Activated CD8-positive, alpha-beta memory T cell treated with anti-CD3 and anti-CD28 coated beads, Interleukin-2, amount 50 U/mL, for 4 hours (primary cell): ENCODE measurements around the gene CCDC152.
"Not testable (repeated sequence)": the region's sequence is repeated elsewhere in the genome, so short reads cannot be mapped to it uniquely, and the experiment has no call there.

Experiments
- DNase-seq: peaks from one replicate; pipeline ENCODE4 v3.0.0-alpha.2; 2020

The CCDC152 gene

GRCh38 chr5:42816546-42816945, 59.9 kb downstream of the CCDC152 start:
- DNase-seq, result not testable (repeated sequence)

GRCh38 chr5:42819745-42820144, 63.1 kb downstream of the CCDC152 start:
- no peak for DNase-seq

- DNase-seq, result no peak
Observed at GRCh38 chr5:42822548-42822947, 65.9 kb downstream of the CCDC152 start.

- DNase-seq, result no peak
Observed at GRCh38 chr5:42824347-42824976, 67.8 kb downstream of the CCDC152 start.

GRCh38 chr5:42825422-42826148, 69.0 kb downstream of the CCDC152 start:
- DNase-seq, result no peak

GRCh38 chr5:42826757-42827515, 70.3 kb downstream of the CCDC152 start:
- no peak for DNase-seq

DNA sequence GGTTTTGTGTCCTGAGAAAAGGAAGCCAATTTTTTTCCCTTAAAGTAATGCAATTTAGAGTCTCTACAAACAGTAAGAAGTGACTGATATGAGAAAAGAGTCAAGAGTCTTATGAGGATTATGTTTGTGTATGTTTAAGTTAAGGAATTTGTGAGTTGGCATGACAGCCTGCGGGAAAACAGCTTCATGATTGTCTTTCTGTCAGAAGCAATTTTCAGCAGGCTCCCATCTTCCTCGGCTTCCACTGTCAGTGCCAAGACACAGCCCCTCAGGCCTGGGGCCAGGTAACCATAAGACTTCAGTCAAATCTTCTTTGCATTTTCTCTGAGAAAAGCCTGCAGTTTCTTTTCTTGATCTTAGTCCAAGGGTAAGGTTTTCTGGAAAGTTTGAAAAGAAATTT, 72.1 kb downstream of the CCDC152 start:
- DNase-seq, result no peak

DNA sequence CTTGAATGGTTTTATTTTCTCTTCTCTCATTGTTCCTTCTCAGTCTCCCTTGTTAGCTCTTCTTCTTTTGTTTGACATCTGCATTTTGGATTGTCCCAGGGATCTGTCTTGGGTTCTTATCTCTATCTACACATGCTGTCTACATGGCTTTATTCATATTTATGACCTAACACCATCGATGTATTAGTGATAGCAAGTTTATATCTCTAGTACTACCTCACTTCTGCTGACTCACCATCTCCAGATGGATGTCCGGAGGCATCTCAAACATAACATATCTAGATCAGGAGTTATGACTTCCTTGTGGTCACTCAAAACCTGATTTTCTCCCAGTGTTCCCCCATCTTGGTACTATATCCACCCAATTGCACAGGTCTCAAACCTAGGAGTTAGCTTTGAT, 74.3 kb downstream of the CCDC152 start:
- DNase-seq, result no peak

- DNase-seq, result no peak
Observed at GRCh38 chr5:42832060-42832459, 75.4 kb downstream of the CCDC152 start.

GRCh38 chr5:42836070-42836769, 79.6 kb downstream of the CCDC152 start:
- no peak for DNase-seq

DNA sequence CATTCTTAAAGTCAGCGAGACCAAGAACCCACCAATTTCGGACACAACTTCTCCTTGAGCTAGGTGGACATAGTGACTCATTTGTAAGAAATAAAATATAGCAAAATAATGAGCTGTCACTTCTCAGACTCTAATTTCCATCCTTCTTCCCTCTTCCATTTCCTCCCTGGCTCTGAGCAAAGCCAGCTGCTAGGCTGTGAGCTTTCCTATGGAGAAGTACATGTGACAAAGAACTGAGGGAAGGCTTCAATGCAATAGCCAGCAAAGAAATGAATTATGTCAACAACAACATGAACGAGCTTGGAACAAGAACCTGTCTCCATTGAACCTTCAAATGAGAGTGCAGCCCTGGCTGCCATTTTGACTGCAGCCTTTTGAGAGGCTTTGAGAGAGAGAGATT, 81.0 kb downstream of the CCDC152 start:
- no peak for DNase-seq

DNA sequence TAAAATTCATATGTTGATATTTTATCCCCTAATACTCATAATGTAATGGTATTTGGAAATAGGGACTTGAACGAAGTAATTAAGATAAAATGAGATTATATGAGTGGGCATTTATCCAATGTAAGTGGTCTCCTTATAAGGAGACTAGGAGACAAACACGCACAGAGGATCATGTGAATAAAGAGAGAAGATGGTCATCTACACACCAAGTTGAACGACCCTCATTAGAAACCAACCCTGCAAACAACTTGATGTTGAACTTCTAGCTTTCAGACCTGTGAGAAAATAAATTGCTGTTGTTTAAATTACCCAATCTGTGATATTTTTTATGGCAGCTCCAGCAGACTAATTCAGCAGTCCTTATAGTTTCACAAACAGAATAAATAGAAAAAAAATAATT, 82.6 kb downstream of the CCDC152 start:
- DNase-seq, result no peak

DNA sequence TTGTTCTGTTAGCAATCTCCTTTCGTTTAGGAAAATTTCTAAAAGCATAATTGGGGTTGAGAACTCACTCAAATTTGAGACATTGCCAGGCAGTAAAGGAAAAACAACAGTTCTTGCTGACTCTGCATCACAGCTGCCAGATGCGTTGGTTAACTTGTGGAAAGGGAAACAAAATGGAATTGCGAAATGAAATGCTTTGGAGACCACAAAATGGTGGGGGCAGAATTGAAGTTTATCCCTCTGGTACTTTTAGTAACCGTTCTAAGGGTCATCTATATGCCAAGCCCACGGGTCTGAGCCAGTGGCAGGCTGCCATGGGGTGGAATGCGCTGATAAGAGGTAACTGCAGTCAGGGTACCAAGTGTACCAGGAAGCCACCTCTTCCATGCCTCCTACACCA, 83.7 kb downstream of the CCDC152 start:
- DNase-seq, result no peak

- no peak for DNase-seq
Observed at GRCh38 chr5:42840842-42841567, 84.4 kb downstream of the CCDC152 start.

- no peak for DNase-seq
Observed at GRCh38 chr5:42842921-42843641, 86.5 kb downstream of the CCDC152 start.

DNA sequence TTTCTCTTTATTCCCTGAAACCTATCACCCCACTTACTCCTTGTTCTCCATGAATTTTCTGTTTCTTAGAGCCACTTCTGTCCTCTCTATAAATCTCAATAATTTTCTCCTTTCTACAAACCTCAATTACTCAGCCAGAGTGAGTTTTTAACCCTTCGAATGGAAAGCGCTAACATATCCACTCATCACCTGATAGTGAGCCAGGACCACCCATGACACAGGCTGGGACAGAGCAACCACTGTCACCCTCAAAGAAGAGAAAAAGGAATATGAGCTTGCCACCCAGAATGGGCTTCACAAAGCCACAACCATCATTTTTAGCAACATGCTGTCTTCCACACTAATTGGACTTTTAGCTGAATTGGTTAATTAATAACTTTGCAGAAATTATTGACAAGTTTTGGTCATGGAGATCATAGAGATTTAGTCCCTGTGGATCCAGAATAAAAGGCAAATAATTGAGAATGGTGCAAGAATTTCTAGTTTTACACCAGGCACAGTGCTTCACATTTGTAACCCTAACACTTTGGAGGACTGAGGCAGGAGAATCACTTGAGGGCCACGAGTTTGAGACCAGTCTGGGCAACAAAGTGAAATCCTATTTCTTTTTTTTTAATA, 87.2 kb downstream of the CCDC152 start:
- DNase-seq, result no peak

DNA sequence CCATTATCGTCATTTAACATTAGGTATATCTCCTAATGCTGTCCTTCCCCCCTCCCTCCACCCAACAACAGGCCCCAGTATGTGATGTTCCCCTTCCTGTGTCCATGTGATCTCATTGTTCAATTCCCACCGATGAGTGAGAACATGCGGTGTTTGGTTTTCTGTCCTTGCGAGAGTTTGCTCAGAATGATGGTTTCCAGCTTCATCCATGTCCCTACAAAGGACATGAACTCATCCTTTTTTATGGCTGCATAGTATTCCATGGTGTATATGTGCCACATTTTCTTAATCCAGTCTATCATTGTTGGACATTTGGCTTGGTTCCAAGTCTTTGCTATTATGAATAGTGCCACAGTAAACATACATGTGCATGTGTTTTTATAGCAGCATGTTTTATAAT, 87.8 kb downstream of the CCDC152 start:
- DNase-seq, result not testable (repeated sequence)

DNA sequence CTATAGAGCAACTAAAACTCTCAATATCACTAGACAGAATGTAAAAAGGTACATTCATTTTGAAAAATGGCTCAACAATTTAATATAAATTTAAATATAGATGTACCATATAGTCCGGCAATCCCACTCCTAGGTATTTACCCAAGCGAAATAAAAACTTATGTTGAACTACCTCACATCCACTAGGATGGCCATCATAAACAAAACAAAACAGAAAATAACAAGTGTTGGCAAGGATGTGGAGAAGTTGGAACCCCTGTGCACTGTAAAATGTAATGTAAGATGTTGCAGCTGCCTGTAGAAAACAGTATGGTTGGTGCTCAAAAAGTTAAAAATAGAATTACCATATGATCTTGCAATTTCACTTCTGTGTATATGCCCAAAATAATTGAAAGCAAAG, 91.9 kb downstream of the CCDC152 start:
- no peak for DNase-seq

DNA sequence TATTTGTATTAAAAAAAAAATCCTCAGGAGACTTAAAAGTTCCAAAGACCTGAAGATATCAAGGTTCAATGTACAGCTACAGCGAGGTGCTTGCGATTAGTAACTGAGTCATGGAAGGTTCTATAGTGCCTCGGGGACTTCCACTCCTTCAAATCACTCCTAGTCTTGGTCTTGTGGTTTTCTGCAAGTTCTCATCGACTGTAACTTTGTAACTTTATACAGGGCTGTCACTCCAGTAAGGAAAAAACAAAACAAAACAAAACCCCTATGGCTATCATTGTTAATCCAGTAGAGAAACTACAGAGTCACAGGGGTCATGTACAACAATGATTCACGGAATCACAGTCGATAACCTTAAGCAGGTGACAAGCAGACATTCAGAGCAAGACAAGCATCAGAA, 94.9 kb downstream of the CCDC152 start:
- no peak for DNase-seq
